Sigmoid colon (tissue), 4 donors: ENCODE data around the gene AATK.

Experiments used
- CTCF ChIP-seq, 4 experiments: fragments of 450-650 bp in 3 of 4; fragments of 200-600 bp in 1 of 4; IDR thresholded peaks; one replicate each; pipeline ENCODE4 v1.5.1; 2016 to 2019; ENCODE audit warnings: antibody characterized with exemption in 4 of 4, mild to moderate bottlenecking in 3 of 4, moderate library complexity in 2 of 4
- EP300 ChIP-seq, 4 donors: sonication (generic); formaldehyde crosslinking; IDR thresholded peaks; one replicate each; pipeline ENCODE4 v1.6.1; 2017; ENCODE audit warnings: antibody characterized with exemption in 4 of 4
- POLR2A ChIP-seq, 2 donors: fragments of 450-650 bp; IDR thresholded peaks; one replicate each; pipeline ENCODE4 v1.6.1; 2016; ENCODE audit warnings: antibody characterized with exemption in 2 of 2, mild to moderate bottlenecking in 2 of 2, moderate library complexity in 2 of 2
- POLR2AphosphoS5 ChIP-seq, 4 donors: sonication (generic); formaldehyde crosslinking; IDR thresholded peaks; one replicate each; pipeline ENCODE4 v1.6.1; 2017; ENCODE audit warnings: antibody characterized with exemption in 4 of 4

GRCh38 chr17:81135505-81136278 lies 30.3 kb downstream of the AATK start:
- TF ChIP-seq CTCF (IDR thresholded peaks at IDR 0.05) (no peak), EP300 (IDR thresholded peaks at IDR 0.05) (no peak), POLR2A (IDR thresholded peaks at IDR 0.05) (no peak), POLR2AphosphoS5 (IDR thresholded peaks at IDR 0.05) (no peak)
